ENCODE measurements around the gene INSM1. TPM values are rescaled to one million over a fixed set of nuclear protein-coding genes. Genes with fewer than 3 reads are reported as not detected.

INSM1 gene
- total RNA-seq, 1 donor from 2014 or later: 32.3 TPM

DNA sequence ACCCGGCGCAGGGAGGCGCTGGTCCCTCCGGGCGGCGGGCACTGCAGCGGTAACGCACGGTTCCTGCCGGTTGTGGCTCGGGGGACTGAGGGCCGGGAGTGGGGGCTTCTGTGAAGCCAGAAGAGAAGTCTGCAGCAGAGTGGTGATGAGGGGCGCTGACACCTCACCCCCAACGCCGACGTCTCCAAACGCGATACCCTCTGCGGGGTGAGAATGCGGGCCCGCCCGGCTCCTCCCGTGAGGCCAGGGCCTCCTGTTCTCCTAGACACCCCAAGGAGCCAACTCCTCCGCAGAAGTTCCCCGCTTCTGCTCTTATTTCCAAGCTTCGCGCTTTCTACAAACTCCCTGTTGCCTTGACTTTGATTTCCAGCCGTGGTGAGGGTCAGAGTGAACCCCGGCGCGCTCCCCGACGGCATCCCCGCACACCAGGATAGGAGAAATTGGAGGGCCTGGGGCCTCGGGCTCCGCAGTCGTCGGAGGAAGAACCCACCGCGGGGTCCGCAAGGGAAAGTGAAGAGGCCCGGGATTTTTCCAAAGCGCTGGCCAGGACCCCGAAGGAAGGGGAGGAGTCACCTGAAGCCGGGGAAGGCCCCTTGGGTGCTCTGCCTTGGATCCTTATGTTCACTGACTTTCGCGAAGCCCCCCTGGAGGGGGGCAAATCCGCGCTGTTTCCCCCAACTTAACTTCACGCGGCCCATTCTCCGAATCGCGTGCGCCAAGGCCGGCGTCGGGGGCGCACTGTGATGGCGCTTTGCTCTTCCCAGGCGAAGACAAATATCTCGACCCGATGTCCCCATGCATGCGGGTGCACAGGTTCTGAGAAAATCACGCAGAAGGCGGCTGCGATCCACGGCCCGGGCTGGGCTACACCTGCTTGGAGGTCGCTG lies 3.1 kb upstream of the INSM1 start:
- H3K4me3 Mint-ChIP-seq: no peak overlapping the region
- H3K9me3 Mint-ChIP-seq: no peaks in the 10 kb centered on the region
- peaks cover under 1% of the 10 kb centered on the region for H3K36me3 Mint-ChIP-seq (ENCODE audit: low read depth)
- H3K4me1 Mint-ChIP-seq (ENCODE audit: low read depth): peaks cover 32% of the 10 kb centered on the region
- H3K27me3 Mint-ChIP-seq (ENCODE audit: insufficient read depth): peaks cover 57% of the 10 kb centered on the region
- DNase-seq (ENCODE audit: low spot score): no peak
- intact Hi-C loops (cut with micrococcal nuclease): loop anchor here (5.0 kb wide), 1 partner anchor 283 kb away; no protein-coding TSS in a partner anchor
- peak overlapping the region; percentile 70 for H3K27ac Mint-ChIP-seq

GRCh38 chr20:20365480-20366161 lies 2.3 kb upstream of the INSM1 start:
- peaks cover 30% of the 10 kb centered on the region for H3K4me1 Mint-ChIP-seq (ENCODE audit: low read depth)
- DNase-seq (ENCODE audit: low spot score): no peak
- peak overlapping the region; percentile 70 for H3K27ac Mint-ChIP-seq
- H3K4me3 Mint-ChIP-seq: peak overlapping the region; percentile 28
- peaks cover 4% of the 10 kb centered on the region for H3K36me3 Mint-ChIP-seq (ENCODE audit: low read depth)
- intact Hi-C loops (cut with micrococcal nuclease): loop anchor here (2.0 kb wide), 1 partner anchor 1029 kb away; no protein-coding TSS in a partner anchor
- peaks cover 60% of the 10 kb centered on the region for H3K27me3 Mint-ChIP-seq (ENCODE audit: insufficient read depth)
- no peaks in the 10 kb centered on the region for H3K9me3 Mint-ChIP-seq

DNA sequence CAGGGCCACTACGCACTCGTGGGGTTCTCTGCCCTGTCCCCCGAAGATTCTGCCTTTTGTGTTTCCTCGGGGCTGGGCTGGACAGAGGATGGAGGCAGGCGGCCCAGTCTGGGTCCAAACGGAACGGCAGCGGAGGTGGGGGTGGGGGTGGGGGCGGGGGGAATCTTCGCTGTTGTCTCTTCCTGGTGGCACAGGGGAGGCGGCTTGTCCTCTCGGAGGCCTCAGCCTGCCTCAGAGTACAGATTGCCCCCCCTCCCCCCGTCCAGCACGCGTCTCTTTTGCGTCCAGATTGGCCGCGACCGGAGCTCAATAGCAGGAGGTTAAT lies 1.4 kb upstream of the INSM1 start:
- intact Hi-C loops (cut with micrococcal nuclease): loop anchor here (2.0 kb wide), 1 partner anchor 1028 kb away; no protein-coding TSS in a partner anchor
- H3K27me3 Mint-ChIP-seq (ENCODE audit: insufficient read depth): peaks cover 62% of the 10 kb centered on the region
- H3K27ac Mint-ChIP-seq: peak overlapping the region; percentile 73
- peaks cover 10% of the 10 kb centered on the region for H3K36me3 Mint-ChIP-seq (ENCODE audit: low read depth)
- H3K9me3 Mint-ChIP-seq: no peaks in the 10 kb centered on the region
- H3K4me3 Mint-ChIP-seq: peak overlapping the region; percentile 51
- peaks cover 33% of the 10 kb centered on the region for H3K4me1 Mint-ChIP-seq (ENCODE audit: low read depth)
- no peak for DNase-seq (ENCODE audit: low spot score)

GRCh38 chr20:20366876-20367574 lies 879 bp upstream of the INSM1 start:
- H3K9me3 Mint-ChIP-seq: no peaks in the 10 kb centered on the region
- H3K4me3 Mint-ChIP-seq: peak overlapping the region; percentile 83
- peaks cover 12% of the 10 kb centered on the region for H3K36me3 Mint-ChIP-seq (ENCODE audit: low read depth)
- H3K27me3 Mint-ChIP-seq (ENCODE audit: insufficient read depth): peaks cover 62% of the 10 kb centered on the region
- peaks cover 35% of the 10 kb centered on the region for H3K4me1 Mint-ChIP-seq (ENCODE audit: low read depth)
- intact Hi-C loops (cut with micrococcal nuclease): loop anchor here (2.0 kb wide), 1 partner anchor 1028 kb away; no protein-coding TSS in a partner anchor
- no peak overlapping the region for H3K27ac Mint-ChIP-seq
- no peak for DNase-seq (ENCODE audit: low spot score)

GRCh38 chr20:20368418-20369249 lies 730 bp downstream of the INSM1 start:
- intact Hi-C loops (cut with micrococcal nuclease): no loop called here
- Mint-ChIP-seq H3K9me3 (no peaks in the 10 kb centered on the region), H3K27ac (no peak overlapping the region), H3K36me3 (ENCODE audit: low read depth) (peaks cover 13% of the 10 kb centered on the region), H3K4me3 (no peak overlapping the region), H3K27me3 (ENCODE audit: insufficient read depth) (peaks cover 57% of the 10 kb centered on the region), H3K4me1 (ENCODE audit: low read depth) (peaks cover 28% of the 10 kb centered on the region)
- DNase-seq (ENCODE audit: low spot score): no peak

- intact Hi-C loops (cut with micrococcal nuclease): loop anchor here (1.0 to 5.0 kb wide), 6 partner anchors 9 to 731 kb away; partner anchors contain the start of gene RALGAPA2
Measured at GRCh38 chr20:20369250-20370093, 1.6 kb downstream of the INSM1 start.

DNA sequence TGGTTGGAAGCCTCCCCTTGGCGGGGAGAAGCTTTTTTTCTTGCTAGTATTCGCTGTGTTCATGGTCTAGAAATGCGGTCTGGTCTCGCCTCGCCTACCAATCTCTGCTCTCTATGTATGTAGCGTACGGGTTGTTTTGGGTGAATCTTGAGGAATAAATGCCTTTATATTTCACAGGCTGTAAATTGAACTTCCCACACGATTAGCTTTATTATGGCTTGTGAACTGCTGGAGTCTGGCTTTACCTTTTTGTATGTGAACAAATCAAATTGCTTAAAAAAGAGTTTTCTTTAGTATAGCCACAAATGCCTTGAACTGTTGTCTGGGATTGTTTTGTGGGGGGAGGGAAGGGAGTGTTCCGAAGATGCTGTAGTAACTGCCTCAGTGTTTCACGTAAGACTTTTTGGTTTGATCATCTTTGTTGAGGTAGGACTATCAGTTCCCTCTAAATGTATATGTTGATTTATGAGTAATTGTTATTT lies 2.2 kb downstream of the INSM1 start:
- DNase-seq (ENCODE audit: low spot score): no peak
- Mint-ChIP-seq H3K4me1 (ENCODE audit: low read depth) (peaks cover 28% of the 10 kb centered on the region), H3K4me3 (peak overlapping the region; percentile 88), H3K9me3 (no peaks in the 10 kb centered on the region), H3K27ac (peak overlapping the region; percentile 89), H3K36me3 (ENCODE audit: low read depth) (peaks cover 13% of the 10 kb centered on the region), H3K27me3 (ENCODE audit: insufficient read depth) (peaks cover 63% of the 10 kb centered on the region)
- intact Hi-C loops (cut with micrococcal nuclease): loop anchor here (1.0 to 5.0 kb wide), 6 partner anchors 10 to 731 kb away; partner anchors contain the start of gene RALGAPA2

More at GRCh38 chr20:20369250-20370093, 1.6 kb downstream of the INSM1 start:
- peak overlapping the region; percentile 88 for H3K4me3 Mint-ChIP-seq
- peaks cover 28% of the 10 kb centered on the region for H3K4me1 Mint-ChIP-seq (ENCODE audit: low read depth)
- no peak for DNase-seq (ENCODE audit: low spot score)
- H3K27ac Mint-ChIP-seq: peak overlapping the region; percentile 89
- no peaks in the 10 kb centered on the region for H3K9me3 Mint-ChIP-seq
- peaks cover 13% of the 10 kb centered on the region for H3K36me3 Mint-ChIP-seq (ENCODE audit: low read depth)
- peaks cover 60% of the 10 kb centered on the region for H3K27me3 Mint-ChIP-seq (ENCODE audit: insufficient read depth)

DNA sequence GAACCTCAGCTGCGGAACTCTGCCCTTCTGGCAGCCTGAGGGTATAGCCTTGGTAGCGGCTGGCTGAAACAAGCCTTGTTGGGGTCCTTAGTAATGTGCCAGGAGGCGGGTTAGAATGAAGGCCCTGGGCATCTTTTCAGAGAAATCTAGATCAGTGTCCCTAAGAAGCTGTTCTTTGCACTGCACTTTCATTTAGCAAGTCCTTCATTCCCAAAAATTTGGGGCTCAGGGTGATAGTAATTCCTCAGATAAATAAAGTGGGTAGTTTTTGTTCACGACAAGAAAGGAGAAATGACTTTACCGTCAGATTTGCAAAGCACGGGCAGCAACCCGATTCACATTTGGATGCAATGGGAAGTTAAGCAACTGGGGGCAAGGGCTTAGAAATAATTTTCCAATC lies 3.2 kb downstream of the INSM1 start:
- Mint-ChIP-seq H3K36me3 (ENCODE audit: low read depth) (peaks cover 13% of the 10 kb centered on the region), H3K4me3 (peak overlapping the region; percentile 78), H3K27me3 (ENCODE audit: insufficient read depth) (peaks cover 57% of the 10 kb centered on the region), H3K27ac (no peak overlapping the region), H3K4me1 (ENCODE audit: low read depth) (peaks cover 21% of the 10 kb centered on the region), H3K9me3 (no peaks in the 10 kb centered on the region)
- DNase-seq (ENCODE audit: low spot score): no peak
- intact Hi-C loops (cut with micrococcal nuclease): loop anchor here (2.0 to 5.0 kb wide), 4 partner anchors 36 to 730 kb away; partner anchors contain the start of gene RALGAPA2

- no peak for DNase-seq (ENCODE audit: low spot score)
- Mint-ChIP-seq H3K9me3 (no peaks in the 10 kb centered on the region), H3K4me1 (ENCODE audit: low read depth) (peaks cover 15% of the 10 kb centered on the region), H3K36me3 (ENCODE audit: low read depth) (peaks cover 13% of the 10 kb centered on the region), H3K27ac (no peak overlapping the region), H3K4me3 (peak overlapping the region; percentile 78), H3K27me3 (ENCODE audit: insufficient read depth) (peaks cover 54% of the 10 kb centered on the region)
- intact Hi-C loops (cut with micrococcal nuclease): loop anchor here (2.0 to 5.0 kb wide), 4 partner anchors 36 to 729 kb away; partner anchors contain the start of gene RALGAPA2
Measured at GRCh38 chr20:20371681-20372080, 3.8 kb downstream of the INSM1 start.

- Mint-ChIP-seq H3K9me3 (no peaks in the 10 kb centered on the region), H3K4me3 (no peak overlapping the region), H3K27ac (no peak overlapping the region), H3K27me3 (ENCODE audit: insufficient read depth) (peaks cover 54% of the 10 kb centered on the region), H3K36me3 (ENCODE audit: low read depth) (peaks cover 13% of the 10 kb centered on the region), H3K4me1 (ENCODE audit: low read depth) (peaks cover 15% of the 10 kb centered on the region)
- no peak for DNase-seq (ENCODE audit: low spot score)
- intact Hi-C loops (cut with micrococcal nuclease): loop anchor here (5.0 kb wide), 2 partner anchors 34 to 339 kb away; partner anchors contain the start of gene RALGAPA2
Measured at GRCh38 chr20:20373091-20373571, 5.2 kb downstream of the INSM1 start.

DNA sequence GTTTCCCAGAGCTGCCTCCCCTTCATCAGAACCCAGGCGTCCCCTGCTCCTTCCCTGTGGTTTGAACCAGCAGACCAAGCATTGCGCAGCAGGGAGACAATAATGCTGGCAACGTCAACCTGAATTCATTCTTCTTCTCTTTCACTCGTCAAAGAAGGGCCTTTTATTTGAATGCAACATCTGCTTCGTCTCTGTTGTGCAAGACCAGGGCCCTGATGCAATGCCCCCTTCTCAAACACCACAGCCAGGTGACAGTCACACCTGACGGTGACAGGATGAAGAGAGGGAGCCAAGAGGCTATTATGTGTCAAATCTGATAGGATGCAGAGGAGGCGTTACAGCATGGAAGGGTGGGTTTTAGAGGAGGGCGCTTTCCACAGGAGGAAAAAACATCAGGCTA lies 8.0 kb downstream of the INSM1 start:
- H3K9me3 Mint-ChIP-seq: peaks cover 7% of the 10 kb centered on the region
- no peak overlapping the region for H3K4me3 Mint-ChIP-seq
- H3K27ac Mint-ChIP-seq: no peak overlapping the region
- peaks cover 8% of the 10 kb centered on the region for H3K4me1 Mint-ChIP-seq (ENCODE audit: low read depth)
- peaks cover 9% of the 10 kb centered on the region for H3K36me3 Mint-ChIP-seq (ENCODE audit: low read depth)
- no peak for DNase-seq (ENCODE audit: low spot score)
- peaks cover 43% of the 10 kb centered on the region for H3K27me3 Mint-ChIP-seq (ENCODE audit: insufficient read depth)
- intact Hi-C loops (cut with micrococcal nuclease): no loop called here

Measured in activated T-helper 1 cell treated with anti-CD3 and anti-CD28 coated beads, Interleukin-12 subunit alpha, Interleukin-12 subunit beta, Interleukin-2, Interleukin-4 antibody, amounts not matched to agents 30 ng/mL and 10 ng/mL and 1 ng/mL, durations not matched to agents 14 hours and 24 hours and 36 hours (primary cell).